DLD1 (cell line): ENCODE measurements around the gene BAIAP3.
"Not testable (repeated sequence)": the region's sequence is repeated elsewhere in the genome, so short reads cannot be mapped to it uniquely, and the experiment has no call there.

Source experiments
- in situ Hi-C: cut with HindIII; loops from 2 replicates; pipeline ENCODE4 v1.10.0; 2017; ENCODE audit warnings: low sequenced_read_pairs

Gene BAIAP3, protein sequence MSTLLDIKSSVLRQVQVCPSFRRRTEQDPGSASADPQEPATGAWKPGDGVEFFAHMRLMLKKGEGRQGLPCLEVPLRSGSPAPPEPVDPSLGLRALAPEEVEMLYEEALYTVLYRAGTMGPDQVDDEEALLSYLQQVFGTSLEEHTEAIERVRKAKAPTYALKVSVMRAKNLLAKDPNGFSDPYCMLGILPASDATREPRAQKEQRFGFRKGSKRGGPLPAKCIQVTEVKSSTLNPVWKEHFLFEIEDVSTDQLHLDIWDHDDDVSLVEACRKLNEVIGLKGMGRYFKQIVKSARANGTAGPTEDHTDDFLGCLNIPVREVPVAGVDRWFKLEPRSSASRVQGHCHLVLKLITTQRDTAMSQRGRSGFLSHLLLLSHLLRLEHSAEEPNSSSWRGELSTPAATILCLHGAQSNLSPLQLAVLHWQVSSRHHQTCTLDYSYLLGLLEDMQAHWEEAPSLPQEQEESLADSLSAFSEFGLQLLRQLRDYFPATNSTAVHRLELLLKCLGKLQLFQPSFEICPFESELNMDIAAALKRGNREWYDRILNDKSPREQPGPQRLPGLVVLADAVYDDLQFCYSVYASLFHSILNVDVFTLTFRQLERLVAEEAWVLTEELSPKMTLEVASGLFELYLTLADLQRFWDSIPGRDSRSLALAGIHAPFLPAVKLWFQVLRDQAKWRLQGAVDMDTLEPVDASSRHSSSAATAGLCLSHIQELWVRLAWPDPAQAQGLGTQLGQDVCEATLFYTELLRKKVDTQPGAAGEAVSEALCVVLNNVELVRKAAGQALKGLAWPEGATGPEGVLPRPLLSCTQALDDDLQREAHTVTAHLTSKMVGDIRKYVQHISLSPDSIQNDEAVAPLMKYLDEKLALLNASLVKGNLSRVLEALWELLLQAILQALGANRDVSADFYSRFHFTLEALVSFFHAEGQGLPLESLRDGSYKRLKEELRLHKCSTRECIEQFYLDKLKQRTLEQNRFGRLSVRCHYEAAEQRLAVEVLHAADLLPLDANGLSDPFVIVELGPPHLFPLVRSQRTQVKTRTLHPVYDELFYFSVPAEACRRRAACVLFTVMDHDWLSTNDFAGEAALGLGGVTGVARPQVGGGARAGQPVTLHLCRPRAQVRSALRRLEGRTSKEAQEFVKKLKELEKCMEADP

DNA sequence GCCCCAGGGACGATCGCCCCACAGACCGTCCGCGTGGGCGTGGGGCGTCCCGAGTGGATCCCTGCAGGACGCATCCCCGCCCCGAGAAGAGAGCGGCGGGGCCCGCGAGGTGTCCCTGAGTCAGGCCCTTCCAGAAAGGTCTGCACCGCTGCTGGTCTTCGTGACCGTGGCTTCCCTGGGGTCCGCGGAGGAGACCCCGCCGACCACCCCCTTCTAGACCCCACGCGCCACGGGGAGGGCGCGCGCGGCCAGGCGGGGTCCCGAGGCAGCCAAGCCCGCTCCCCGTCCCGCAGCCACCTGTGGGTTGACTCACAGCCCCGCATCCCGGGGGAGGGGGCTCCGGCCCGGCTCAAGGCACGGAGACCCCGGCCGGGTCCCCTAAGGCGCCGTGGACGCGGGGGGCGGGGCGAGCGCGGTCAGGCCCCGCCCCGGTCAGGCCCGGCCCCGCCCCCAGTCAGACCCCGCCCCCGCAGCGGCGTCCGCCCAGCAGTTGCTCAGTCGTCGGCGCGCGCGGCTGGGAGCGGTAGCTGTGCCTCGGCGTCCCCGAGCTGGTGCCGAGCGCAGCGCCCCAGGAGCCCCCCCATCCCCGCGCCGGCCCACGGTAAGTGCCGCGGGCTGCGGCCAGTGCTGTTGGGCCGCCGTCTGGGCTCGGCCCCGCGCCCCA lies at the start of gene BAIAP3:
BAIAP3 (plus strand) TSS at position 497 of the 664 bp plus-strand sequence. CDS start 4,905 bp downstream, outside the sequence.
- in situ Hi-C loops: no loop called here

DNA sequence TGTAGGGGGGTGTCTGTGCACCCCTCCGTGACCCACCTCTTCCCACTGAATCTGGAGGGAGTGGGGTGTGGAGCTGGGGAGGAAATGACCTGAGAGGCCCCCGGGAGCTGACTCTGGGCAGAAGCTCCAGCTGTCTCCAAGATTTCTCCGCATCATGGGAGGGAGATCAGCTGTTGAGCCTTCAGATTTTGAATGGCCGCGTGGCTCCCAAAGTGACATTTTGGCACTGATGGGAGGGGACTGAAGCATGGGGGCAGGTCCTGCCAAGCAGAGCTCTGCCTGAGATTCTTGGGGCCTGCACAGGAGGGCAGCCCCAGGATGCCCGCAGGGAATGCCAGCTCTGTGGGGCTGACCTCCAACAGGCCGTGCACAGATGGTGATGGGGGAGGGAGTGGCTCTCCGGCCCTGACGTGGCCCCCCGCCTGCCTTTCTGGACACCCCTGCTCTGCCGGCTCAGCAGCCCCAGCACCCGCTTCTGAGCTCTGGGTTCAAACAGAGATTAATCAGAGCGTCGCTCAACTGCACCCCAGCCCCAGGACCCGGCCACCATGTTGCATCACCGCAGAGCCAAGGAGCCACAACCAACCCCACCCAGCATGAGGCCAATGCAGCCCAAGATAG lies 49.3 kb upstream of the BAIAP3 start:
- in situ Hi-C loops: no loop called here

DNA sequence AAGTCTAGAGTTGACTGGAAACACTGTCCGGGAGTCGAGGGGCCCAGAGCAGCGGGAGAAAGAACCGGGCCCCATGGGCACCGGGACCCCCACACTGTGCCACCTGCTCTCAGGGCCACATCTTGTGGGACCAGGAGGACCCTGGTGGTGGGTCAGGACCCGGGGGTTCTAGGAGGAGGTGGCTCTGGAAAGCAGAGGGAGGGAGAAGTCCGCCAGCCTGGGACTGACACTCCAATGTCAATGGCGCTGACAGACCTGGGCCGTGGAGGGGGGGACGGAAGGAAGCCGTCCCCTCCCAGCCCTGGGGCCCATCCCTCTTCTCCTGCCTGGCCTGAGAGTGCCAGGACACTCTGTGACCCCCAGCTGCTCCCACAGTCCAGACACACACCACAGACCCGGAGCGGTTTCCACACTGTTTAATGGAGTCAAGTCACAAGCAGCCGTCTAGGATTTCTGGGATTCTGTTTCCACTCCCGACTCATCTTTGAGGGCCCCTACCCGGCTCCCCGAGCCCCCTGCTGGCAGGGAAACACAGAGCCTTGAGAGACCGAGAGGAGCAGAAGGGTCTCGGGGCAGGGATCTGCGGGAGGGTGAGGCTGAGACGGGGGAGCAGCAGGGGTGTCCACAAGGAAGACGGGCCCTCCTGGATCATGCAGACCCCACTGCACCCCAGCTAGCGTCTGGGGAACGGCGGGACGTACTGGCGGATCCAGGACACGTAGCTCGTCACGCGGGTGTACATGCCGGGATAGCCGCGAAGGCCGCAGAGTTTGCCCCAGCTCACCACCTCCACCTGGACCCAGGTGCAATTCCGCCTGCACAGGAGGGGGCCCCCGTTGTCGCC lies 47.6 kb upstream of the BAIAP3 start:
- in situ Hi-C loops: no loop called here

DNA sequence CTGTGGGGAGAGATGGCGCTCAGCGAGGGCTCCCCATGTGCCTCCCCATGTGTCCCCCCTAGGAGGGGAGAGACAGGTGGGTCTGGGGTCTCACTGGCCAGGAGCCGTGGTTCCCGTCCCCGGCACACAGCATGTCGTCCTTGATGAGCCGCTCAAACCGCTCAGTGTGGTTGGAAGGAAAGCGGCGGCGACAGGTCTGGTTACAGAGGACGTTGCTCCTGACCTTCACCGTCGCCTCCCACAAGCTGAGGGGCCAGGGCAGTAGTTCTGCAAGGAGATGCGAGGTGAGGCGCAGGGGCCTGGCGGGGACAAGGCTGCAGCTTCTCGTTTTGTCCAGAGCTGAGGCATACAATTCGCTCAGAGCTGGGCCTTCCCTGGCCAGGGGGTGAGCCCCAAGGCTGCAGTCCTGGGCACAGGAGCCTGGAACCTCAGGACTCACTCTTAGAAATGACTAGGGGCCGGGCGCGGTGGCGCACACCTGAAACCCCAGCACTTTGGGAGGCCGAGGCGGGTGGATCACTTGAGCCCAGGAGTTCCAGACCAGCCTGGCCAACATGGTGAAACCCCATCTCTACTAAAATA lies 46.8 kb upstream of the BAIAP3 start:
- in situ Hi-C loops: no loop called here

DNA sequence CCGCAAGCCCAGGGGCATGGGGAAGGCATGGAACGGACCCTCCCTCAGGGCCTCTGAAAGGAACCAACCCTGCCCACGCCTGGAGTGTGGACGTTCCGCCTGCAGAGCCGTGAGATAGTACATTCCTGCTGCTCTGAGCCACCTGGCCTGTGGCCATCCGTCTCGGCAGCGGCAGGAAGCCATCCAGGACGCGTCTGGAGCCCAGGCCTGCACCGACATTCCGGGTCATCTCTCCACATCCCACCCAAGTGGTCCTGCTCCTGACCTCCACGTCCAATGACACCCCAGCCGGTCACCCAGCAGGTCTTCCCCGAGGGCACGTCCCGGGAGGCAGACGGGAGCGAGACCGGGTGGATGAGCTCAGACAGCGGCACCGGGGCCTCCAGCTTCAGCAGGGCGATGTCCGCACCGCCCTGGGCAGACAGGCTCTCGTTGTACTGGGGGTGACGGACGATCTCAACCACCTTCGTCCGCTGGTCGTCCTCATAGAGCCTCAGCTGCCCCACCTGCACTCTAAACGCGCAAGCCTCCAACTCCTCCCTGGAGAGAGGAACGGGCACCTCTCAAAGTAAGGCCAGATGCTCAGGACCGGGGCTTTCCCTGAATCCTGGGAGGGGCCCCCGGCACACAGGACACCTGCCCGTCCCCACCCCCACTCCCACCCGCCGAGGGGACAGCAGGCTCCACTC lies 45.3 kb upstream of the BAIAP3 start:
- in situ Hi-C loops: no loop called here

DNA sequence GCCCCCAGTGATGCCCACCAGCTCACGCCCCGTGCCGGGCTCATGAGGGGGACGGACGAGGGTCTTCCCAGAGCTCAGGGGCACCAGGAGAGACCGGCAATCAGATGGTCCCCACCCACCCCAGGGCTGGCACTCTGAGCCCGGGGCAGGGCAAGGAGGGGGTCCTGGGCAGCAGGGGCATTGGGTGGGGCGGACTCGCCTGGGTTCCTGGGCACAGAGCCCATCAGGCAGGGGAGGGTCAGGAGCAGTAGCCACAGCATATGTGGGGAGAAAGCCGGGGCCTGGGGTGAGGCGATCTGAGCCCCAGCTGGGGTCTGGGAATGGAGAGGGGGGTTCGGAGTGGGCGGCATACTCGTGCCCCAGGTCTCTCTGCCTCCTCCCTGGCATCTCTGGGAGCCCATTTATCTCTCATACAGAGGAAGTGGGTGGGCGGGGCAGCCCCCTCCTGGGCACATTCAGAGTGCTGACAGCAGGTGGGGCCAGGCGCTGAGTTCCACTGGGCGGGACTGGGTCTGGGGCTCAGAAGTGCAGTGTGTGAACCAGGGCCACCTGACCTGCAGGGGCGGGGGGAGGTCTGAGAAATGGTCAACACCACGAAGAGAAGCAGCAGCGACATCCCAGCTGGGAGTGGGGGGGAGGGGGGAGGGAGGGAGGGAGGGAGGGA lies 44.5 kb upstream of the BAIAP3 start:
- in situ Hi-C loops: no loop called here

DNA sequence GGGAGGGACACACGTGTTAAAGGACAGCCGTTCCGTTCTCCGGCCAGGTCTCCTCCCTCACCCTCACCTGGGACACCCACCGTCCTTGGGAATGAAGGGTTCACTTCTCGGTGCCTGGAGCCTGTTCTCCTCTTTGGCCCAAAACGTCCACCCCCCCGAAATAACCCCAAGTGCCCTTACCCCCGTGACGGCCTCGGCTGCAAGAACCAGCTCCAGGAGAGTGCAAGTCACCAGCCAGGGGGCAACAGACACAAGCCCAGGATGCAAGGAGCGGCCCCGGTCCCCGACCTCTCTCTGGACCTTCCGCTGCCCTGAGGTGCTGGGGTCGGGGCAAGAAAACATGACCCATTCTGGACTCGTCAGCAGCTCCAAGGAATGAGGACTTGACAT lies 44.0 kb upstream of the BAIAP3 start:
- in situ Hi-C loops: no loop called here

DNA sequence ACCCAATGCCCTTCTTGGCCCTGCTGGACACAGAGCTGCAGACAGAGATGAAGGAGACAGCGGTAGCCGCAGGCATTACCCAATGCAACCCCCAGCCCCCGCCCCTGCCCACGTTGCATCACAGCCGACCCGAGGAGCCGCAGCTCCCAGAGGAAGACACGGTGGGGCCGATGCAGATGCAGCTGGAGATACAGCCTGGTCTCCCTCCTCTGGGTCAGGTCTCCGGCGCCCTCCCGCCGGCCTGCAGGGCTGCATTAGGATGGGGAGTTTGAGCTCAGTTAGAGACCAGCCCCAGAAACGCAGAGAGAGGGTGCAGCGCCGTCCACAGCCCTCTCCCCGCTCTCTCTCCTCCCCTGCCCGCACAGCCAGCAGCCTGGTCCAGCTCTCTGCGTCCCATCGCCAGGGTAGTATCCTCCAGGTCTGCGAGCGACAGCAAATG lies 43.4 kb upstream of the BAIAP3 start:
- in situ Hi-C loops: no loop called here

DNA sequence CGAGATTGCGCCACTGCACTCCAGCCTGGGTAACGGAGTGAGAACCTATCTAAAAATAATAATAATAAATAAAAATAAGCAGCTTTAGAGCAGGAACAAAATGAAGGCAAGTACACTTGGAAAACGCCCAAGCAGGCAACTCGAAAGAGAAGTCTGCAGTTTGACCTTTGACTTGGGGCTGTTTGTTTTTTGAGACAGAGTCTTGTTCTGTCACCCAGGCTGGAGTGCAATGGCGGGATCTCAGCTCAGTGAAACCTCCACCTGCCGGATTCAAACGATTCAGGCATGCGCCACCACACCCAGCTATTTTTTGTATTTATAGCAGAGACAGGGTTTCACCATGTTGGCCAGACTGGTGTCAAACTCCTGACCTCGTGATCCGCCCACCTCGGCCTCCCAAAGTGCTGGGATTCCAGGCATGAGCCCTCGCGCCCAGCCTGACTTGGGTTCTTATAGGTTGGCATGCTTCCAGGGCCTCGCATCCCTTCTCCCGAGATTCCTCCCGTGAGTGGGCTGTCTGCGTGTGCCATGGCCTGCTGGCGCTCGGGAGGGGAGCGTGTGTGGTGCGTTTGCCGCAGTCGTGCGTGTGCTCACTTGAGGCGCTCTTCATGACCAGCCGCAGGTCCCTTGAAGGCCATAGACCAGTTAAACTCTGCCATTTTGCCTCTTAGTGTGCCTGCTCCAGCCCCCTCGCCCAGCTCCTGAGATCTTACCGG lies 42.4 kb upstream of the BAIAP3 start:
- in situ Hi-C loops: no loop called here

DNA sequence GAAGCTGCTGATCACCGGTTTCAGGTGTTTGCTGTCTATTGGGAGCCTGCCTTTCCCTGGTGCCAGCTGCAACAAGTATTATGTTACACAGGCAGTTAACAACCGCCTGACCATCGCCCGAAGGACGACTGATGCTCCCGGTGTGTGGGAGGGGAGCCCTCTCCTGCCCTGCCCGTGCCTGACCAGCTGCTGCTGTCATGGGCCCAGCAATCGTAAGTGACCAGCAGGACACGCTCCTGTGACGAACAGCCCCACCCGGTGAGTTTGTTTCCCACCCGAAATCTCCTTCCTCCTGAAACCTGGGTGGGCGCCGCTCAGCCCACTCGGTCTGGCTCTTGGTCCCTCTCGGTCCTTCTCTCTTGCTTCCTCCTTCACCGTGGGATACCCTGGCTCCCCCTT lies 41.9 kb upstream of the BAIAP3 start:
- in situ Hi-C loops: no loop called here

DNA sequence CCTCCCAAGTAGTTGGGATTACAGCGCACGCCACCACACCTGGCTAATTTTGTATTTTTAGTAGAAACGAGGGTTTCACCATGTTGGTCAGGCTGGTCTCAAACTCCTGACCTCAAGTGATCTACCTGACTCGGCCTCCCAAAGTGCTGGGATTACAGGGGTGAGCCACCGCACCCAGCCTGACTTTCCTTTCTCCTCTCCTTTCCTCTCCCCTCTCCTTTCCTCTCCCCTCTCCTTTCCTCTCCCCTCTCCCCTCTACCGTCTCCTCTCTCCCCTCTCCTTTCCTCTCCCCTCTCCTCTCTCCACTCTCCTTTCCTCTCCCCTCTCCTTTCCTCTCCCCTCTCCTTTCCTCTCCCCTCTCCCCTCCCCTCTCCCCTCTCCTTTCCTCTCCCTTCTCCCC lies 41.2 kb upstream of the BAIAP3 start:
- in situ Hi-C loops: not testable (repeated sequence)

DNA sequence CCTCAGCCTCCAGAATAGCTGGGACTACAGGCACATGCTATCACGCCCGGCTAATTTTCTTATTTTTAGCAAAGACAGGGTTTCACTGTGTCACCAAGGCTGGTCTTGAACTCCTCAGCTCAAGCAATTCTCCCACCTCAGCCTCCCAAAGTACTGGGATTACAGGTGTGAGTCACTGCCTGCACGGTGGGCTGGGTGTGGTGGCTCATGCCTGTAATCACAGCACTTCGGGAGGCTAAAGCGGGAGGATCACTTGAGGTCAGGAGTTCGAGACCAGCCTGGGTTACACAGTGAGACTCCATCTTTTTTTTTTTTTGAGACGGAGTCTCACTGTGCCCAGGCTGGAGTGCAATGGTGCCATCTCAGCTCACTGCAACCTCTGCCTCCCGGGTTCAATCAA lies 40.6 kb upstream of the BAIAP3 start:
- in situ Hi-C loops: not testable (repeated sequence)

DNA sequence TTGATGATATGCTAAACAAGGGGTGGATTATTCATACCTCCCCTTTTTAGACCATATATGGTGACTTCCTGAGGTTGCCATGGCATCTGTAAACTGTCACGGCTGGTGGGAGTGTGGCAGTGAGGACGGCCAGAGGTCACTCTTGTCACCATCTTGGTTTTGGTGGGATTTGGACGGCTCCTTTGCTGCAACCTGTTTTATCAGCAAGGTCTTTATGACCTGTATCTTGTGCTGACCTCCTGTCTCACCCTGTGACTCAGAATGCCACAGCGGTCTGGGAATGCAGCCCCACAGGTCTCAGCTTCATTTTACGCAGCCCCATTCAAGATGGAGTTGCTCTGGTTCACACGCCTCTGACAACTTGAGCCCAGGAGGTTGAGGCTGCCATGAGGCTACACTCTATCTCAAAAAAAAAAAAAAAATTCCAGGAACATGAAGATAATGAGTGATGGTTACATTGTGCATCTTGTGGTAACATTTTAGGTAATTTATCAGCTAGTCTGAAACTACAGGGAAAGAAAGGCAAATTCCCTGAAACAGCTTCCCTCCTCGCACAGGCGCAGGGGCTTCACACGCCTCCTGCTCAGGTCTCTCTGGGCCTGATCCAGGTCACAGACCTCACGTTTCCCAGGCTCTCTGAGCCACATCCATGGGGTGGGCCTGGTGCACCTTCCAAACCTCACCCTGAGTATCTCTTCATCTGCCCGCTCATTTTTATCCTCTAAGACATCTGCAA lies 39.4 kb upstream of the BAIAP3 start:
- in situ Hi-C loops: no loop called here

DNA sequence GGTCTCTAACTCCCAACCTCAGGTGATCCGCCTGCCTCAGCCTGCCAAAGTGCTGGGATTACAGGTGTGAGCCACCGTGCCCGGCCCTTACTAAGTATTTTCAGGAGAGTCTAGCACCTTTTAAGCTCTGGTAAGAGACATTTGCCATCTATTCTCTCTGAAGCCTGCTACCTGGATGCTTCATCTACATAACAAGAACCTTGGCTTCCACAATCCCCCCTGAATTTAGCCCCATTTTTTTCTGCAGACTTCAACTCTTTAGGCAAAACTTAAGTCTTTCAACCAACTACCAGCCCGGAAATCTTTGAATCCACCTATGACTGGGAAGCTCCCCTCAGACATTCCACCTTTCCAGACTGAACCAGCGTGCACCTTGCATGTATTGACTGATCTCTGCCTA lies 38.0 kb upstream of the BAIAP3 start:
- in situ Hi-C loops: no loop called here

DNA sequence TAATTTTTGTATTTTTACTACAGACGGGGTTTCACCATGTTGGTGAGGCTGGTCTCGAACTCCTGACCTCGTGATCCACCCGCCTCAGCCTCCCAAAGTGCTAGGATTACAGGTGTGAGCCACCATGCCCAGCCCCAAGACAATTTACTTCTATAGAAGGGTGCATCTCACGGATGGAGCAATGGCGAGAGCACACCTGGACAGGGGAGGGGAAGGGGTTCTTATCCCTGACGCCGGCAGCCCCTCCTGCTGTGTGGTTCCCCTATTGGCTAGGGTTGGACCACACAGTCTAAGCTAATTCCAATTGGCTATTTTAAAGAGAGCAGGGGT lies 36.8 kb upstream of the BAIAP3 start:
- in situ Hi-C loops: not testable (repeated sequence)

DNA sequence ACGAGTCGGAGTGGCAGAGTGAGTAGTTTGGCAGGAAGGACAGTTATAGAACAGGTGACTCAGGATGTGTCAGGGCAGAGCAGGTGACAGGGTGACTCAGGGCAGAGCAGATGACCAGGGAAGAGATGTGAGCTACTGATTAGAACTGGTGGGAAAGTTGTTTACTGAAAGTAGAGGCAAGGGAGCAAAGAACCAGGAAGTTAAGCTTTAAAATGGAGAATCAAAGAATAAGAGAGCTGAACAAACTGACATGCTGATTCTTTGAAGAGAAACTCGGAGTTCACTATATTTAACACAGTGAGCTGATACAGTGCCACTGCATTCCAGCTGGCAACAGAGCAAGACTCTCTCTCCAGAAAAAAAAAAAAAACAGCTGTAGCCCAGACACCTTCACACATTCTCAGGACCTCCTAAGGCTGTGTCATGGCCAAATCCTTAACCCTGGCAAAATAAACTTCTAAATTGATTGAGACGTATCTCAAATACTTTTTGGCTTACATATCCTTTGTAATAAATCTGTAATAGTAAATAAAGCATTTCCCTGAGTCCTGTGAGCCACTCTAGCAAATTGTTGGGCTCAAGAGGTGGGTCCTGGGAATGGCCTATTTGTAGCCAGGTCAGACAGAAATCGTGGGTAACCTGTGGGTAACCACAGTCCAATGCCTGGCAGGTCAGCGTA lies 36.3 kb upstream of the BAIAP3 start:
- in situ Hi-C loops: no loop called here
